SK-N-MC (cell line): ENCODE results near the gene ACAD8.

Source experiments
- DNase-seq: peaks from one replicate; pipeline ENCODE4 v3.0.0-alpha.2; 2011; ENCODE audit warnings: low read depth, low spot score
- H3K27ac ChIP-seq: fragments of 200-600 bp; sonication (generic); 2 replicates; pipeline ENCODE4 v1.5.1; 2016; ENCODE audit warnings: mixed run types
- H3K36me3 ChIP-seq: fragments of 200-600 bp; sonication (generic); 2 replicates; pipeline ENCODE4 v1.6.1; 2017; ENCODE audit warnings: antibody characterized with exemption, low read length, mixed read lengths; ENCODE audit not compliant: insufficient read depth
- H3K4me3 ChIP-seq: fragments of 200-600 bp; sonication (generic); 2 replicates; pipeline ENCODE4 v1.5.1; 2016
- H3K9ac ChIP-seq: fragments of 200-600 bp; sonication (generic); 2 replicates; pipeline ENCODE4 v1.8.0; 2017; ENCODE audit warnings: mixed run types, mixed read lengths; ENCODE audit not compliant: insufficient read length
- H3K9me3 ChIP-seq: fragments of 200-600 bp; sonication (generic); 2 replicates; pipeline ENCODE4 v1.6.1; 2017; ENCODE audit warnings: low read depth, mild to moderate bottlenecking, antibody characterized with exemption, low read length, moderate library complexity, mixed read lengths
- EZH2 ChIP-seq: fragments of 200-600 bp; sonication (generic); IDR thresholded peaks from one replicate; pipeline ENCODE4 v1.6.1; 2017; ENCODE audit warnings: antibody characterized with exemption
- FOXP2 ChIP-seq: optimal IDR thresholded peaks from 2 replicates; pipeline ENCODE3; 2011; ENCODE audit warnings: mild to moderate bottlenecking, moderate library complexity; ENCODE audit not compliant: insufficient read depth; ENCODE audit errors: extremely low read length, control extremely low read depth
- POLR2AphosphoS5 ChIP-seq: IDR thresholded peaks from 2 replicates; pipeline ENCODE4 v1.6.1; 2012; ENCODE audit warnings: mild to moderate bottlenecking, low read depth, low read length, borderline replicate concordance

Gene ACAD8

DNA sequence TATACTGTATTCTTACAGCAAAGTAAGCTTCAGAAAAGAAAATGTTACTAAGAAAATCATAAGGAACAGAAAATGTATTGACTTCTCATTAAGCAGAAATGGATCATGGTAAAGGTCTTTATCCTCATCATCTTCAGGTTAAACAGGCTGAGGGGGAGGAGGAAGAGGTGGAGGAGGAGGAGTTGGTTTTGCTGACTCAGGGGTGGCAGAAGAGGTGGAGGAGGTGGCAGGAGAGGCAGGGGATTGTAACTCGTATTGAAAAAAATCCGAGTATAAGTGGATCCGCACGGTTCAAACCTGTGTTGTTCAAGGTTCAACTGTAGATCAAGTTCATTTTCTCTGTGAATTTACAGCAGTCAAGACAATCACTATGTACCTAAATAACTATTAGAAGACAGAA is 35.8 kb downstream of the ACAD8 start:
- Histone ChIP-seq H3K9ac (no peak overlapping the region), H3K9me3 (no peaks in the 10 kb centered on the region), H3K4me3 (no peak overlapping the region), H3K36me3 (no peaks in the 10 kb centered on the region), H3K27ac (no peak overlapping the region)
- no peak for DNase-seq
- TF ChIP-seq FOXP2 (no peak), POLR2AphosphoS5 (no peak), EZH2 (no peak)

DNA sequence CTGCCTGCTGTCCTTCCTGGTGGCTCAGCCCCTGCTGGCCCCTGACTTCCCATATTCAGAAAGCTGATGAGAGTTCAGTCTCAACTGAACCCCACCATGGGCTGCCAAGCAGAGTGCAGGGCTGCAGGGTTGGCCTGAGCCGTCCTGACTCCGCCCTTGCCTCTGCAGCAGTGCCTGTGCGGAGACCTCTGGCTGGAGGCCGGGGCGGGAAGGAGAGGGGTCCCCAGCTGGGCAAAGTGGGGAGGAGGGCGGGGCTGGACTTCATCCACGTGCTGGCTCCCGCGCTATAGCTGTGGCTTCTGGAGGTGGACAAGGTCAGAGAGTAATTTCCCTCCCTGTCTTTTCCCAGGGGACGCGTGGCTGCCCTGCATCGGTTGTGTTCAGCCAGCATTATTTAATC is 36.4 kb downstream of the ACAD8 start:
- H3K36me3 ChIP-seq: no peaks in the 10 kb centered on the region
- H3K27ac ChIP-seq: no peak overlapping the region
- no peaks in the 10 kb centered on the region for H3K9me3 ChIP-seq
- H3K9ac ChIP-seq: no peak overlapping the region
- no peak overlapping the region for H3K4me3 ChIP-seq
- no peak for DNase-seq
- TF ChIP-seq POLR2AphosphoS5: no peak
- no peak for TF ChIP-seq FOXP2
- TF ChIP-seq EZH2: no peak

DNA sequence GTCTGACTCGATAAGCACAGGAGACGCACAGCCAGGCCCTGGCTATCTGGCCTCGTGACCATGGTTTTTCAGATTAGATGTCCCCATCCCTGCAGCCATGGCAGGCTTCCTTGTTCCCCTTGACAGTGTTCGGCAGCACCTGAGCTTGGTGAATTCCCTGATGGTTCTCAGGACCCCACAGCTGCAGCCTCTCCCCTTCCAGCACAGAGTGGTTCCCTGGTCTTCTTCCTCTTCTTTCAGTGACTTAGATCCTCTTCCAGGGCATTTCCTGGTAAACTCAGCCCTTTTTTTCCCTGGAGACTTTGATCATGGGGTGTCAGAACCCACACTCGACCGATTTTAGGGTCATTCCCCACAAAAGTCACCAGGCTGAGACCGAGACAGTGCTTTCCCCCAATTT is 37.3 kb downstream of the ACAD8 start:
- Histone ChIP-seq H3K9ac (no peak overlapping the region), H3K36me3 (no peaks in the 10 kb centered on the region), H3K9me3 (no peaks in the 10 kb centered on the region), H3K4me3 (no peak overlapping the region), H3K27ac (no peak overlapping the region)
- no peak for DNase-seq
- TF ChIP-seq FOXP2 (no peak), EZH2 (no peak), POLR2AphosphoS5 (no peak)

DNA sequence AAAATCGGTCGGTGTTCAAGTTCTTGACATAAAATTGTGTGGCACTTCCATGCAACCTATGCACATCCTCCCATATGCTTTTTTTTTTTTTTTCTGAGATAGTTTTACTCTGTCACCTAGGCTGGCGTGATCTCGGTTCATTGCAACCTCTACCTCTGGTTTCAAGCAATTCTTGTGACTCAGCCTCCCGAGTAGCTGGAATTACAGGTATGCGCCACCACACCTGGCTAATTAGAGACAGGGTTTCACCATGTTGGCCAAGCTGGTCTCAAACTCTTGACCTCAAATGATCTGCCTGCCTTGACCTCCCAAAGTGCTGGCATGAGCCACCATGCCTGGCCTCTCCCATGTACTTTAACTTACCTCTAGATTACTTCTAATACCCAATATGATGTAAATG is 37.8 kb downstream of the ACAD8 start:
- DNase-seq: no peak
- no peak for TF ChIP-seq EZH2
- no peak for TF ChIP-seq FOXP2
- no peak for TF ChIP-seq POLR2AphosphoS5

DNA sequence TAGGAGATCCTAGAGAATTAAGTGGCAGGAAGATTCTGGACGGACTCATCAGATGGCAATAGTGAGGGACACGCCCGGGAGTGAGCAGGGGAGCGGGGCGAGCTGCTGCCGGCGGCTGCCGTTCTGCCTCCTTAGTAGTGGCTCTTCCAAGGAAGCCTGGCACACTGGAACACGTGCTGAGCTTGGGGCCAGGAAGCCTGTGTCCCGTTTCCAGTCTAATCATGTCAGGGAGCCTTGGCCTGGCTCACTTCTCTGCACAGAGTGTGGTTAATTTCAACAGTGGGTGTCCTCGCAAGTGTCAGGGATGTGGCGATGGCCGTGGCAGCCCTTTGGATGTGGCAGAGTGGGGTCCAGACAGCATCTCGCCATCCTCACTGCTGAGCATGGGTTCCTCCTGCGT is 39.3 kb downstream of the ACAD8 start:
- no peak for DNase-seq
- Histone ChIP-seq H3K4me3 (no peak overlapping the region), H3K9ac (no peak overlapping the region), H3K27ac (no peak overlapping the region), H3K36me3 (no peaks in the 10 kb centered on the region), H3K9me3 (no peaks in the 10 kb centered on the region)
- TF ChIP-seq EZH2 (no peak), POLR2AphosphoS5 (no peak), FOXP2 (no peak)

More for the DNA sequence above, 37.8 kb downstream of the ACAD8 start:
- Histone ChIP-seq H3K9ac (no peak overlapping the region), H3K27ac (no peak overlapping the region), H3K9me3 (no peaks in the 10 kb centered on the region), H3K36me3 (no peaks in the 10 kb centered on the region), H3K4me3 (no peak overlapping the region)

DNA sequence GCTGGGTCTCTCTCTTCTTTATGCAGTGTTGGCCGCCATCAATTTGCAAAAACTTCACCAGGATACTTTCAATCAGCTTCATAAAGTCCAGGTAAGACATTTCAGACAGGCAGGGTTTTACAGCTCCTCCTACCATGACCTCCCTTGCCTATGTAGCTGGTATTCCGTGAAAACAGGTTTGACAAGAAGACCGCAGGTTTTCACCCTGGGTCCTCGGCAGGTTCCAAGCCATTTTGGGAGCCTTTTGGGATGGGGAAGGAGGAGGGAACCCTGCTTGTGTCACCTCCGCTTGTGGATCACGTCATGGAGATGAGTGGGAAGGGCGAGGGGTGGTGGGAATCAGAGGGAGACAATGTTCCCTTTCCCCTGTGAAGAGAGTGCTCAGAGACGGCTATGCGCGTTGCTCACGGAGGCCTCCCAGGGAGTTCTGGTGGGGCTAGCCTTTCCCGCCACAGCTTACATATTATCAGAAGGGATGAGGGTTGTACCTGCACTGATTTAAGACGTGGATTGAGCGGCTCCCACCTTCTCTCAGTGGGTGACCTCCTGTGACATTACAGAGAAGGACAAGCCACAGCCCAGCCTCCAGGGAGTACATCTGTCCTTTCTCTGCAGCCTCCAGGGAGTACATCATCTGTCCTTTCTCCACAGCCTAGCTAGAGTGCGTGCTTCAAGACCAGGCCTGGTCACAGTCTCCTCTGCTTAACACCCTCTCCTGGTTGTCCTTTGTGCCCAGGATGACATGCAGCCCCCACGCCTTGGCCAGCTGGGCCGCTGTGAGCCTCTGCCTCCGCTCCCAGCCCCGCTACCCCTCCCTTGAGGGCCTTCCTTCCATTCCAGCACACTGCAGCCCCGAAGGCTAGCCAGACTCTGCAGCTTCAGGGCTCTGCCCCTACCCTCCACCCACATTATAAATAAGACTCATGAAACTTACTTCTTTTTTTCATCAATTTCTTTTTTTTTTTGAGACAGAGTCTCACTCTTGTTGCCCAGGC is 40.0 kb downstream of the ACAD8 start:
- no peak overlapping the region for H3K9ac ChIP-seq

DNA sequence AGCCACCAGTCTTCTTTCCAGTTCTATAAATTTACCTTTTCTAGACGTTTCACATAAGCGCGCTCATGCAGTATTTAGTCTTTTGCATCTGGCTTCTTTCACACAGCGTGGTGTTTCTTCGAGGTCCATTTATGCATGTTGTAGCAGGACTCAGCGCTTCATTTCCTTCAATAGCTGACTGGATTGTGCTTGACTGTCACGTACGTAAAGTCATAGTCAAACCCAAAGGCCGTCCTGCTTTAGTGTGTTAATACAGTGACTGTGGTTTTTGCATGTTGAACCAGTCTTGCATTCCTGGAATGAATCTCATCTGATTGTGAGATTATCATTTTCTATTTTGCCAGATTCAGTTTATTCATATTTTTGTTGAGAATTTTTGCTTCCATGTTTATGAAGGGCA is 41.3 kb downstream of the ACAD8 start:
- Histone ChIP-seq H3K9me3 (no peaks in the 10 kb centered on the region), H3K9ac (no peak overlapping the region), H3K4me3 (no peak overlapping the region), H3K27ac (no peak overlapping the region), H3K36me3 (no peaks in the 10 kb centered on the region)
- TF ChIP-seq FOXP2 (no peak), POLR2AphosphoS5 (no peak), EZH2 (no peak)
- no peak for DNase-seq

More for the DNA sequence above, 40.0 kb downstream of the ACAD8 start:
- no peak for DNase-seq
- Histone ChIP-seq H3K36me3 (no peaks in the 10 kb centered on the region), H3K27ac (no peak overlapping the region), H3K9me3 (no peaks in the 10 kb centered on the region), H3K4me3 (no peak overlapping the region)
- TF ChIP-seq FOXP2: no peak
- TF ChIP-seq EZH2: no peak
- TF ChIP-seq POLR2AphosphoS5: no peak

DNA sequence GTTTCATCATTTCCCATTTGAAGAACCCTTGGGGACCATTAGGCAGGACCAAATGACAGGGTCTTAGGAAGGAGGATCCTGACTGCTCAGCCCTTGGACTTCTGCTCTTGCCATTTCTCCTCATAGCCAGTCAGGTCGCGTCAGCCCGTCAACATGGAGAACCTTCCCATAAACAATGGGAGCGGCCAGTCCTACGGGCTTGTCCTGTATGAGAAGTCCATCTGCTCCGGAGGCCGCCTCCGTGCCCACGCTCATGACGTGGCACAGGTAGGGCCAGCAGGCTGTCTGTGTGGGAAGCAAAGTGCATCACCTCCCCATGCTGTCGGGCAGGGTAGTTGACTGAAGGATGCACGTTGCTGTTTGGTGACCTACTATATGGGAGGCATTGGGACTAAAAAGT is 58.9 kb downstream of the ACAD8 start:
- Histone ChIP-seq H3K36me3 (no peaks in the 10 kb centered on the region), H3K9ac (no peak overlapping the region), H3K9me3 (no peaks in the 10 kb centered on the region), H3K4me3 (no peak overlapping the region), H3K27ac (no peak overlapping the region)
- TF ChIP-seq EZH2: no peak
- no peak for TF ChIP-seq FOXP2
- no peak for DNase-seq

DNA sequence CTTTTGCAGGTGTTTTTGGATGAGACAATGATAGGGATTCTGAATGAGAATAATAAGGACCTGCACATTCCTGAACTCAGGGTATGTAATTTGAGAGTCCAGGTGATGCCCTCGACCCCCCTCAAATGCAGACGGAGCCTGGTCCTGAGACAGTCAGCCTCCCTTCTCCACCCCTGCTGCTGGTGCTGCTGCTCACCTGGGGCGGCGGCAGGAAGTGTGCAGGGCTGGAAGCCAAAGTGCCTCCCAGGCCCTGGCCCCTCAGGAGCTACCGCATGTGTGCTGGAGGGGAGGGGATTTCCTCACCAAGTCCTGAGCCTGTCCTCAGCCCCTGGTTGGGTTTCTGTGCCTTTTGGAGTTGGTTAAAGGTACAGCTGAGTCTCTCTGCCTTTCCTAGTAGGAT is 59.4 kb downstream of the ACAD8 start:
- TF ChIP-seq FOXP2: no peak
- TF ChIP-seq EZH2: no peak
- TF ChIP-seq POLR2AphosphoS5: no peak
- Histone ChIP-seq H3K27ac (no peak overlapping the region), H3K36me3 (no peaks in the 10 kb centered on the region), H3K9ac (no peak overlapping the region), H3K9me3 (no peaks in the 10 kb centered on the region), H3K4me3 (no peak overlapping the region)
- DNase-seq: no peak
